Tibial nerve (tissue), 4 donors: ENCODE data around the gene SMIM24.

Experiments used
- CTCF ChIP-seq, 5 experiments: fragments of 200-600 bp in 3 of 5; fragments of 450-650 bp in 2 of 5; sonication (generic) in 3 of 5; IDR thresholded peaks; one replicate each; pipeline ENCODE4 v1.5.1; 2016 to 2019; ENCODE audit warnings: antibody characterized with exemption in 5 of 5, mild to moderate bottlenecking in 3 of 5, moderate library complexity in 2 of 5
- EP300 ChIP-seq, 2 donors: sonication (generic); formaldehyde crosslinking; IDR thresholded peaks; one replicate each; pipeline ENCODE4 v1.6.1; 2017; ENCODE audit warnings: antibody characterized with exemption in 2 of 2, mild to moderate bottlenecking in 1 of 2
- POLR2A ChIP-seq, 2 donors: fragments of 450-650 bp; IDR thresholded peaks; one replicate each; pipeline ENCODE4 v1.6.1; 2017; ENCODE audit warnings: antibody characterized with exemption in 2 of 2, mild to moderate bottlenecking in 2 of 2, moderate library complexity in 2 of 2

GRCh38 chr19:3479177-3479833 is 1.0 kb downstream of the SMIM24 start:
- TF ChIP-seq CTCF (IDR thresholded peaks at IDR 0.05), result no peak
- no peak for TF ChIP-seq POLR2A (IDR thresholded peaks at IDR 0.05)
- TF ChIP-seq EP300 (IDR thresholded peaks at IDR 0.05), result no peak
